Hematopoietic multipotent progenitor cell treated with erythropoietin and hydrocortisone succinate and interleukin-3 and kit ligand, for 8 days (in vitro differentiated cells): ENCODE results near the gene FABP6.
"Not testable (repeated sequence)": the region's sequence is repeated elsewhere in the genome, so short reads cannot be mapped to it uniquely, and the experiment has no call there.

Experiments
- DNase-seq: peaks from one replicate; pipeline ENCODE4 v3.0.0-alpha.2; 2015

Gene FABP6

DNA sequence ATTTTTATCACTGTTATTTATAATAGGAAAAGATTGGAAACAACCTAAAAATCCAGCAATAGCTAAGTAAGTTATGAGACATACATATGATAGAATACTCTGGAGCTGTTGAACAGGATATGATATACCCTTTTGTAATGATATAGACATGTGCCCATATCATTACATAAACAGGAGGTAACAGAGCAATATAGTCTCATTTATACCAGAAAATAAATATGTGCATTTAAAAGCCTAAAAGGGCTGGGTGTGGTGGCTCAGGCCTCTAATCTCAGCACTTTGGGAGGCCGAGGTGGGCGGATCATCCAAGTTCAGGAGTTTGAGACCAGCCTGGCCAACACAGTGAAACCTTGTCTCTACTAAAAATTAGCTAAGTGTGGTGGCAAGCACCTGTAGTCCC is 2.3 kb upstream of the FABP6 start:
- no peak for DNase-seq

DNA sequence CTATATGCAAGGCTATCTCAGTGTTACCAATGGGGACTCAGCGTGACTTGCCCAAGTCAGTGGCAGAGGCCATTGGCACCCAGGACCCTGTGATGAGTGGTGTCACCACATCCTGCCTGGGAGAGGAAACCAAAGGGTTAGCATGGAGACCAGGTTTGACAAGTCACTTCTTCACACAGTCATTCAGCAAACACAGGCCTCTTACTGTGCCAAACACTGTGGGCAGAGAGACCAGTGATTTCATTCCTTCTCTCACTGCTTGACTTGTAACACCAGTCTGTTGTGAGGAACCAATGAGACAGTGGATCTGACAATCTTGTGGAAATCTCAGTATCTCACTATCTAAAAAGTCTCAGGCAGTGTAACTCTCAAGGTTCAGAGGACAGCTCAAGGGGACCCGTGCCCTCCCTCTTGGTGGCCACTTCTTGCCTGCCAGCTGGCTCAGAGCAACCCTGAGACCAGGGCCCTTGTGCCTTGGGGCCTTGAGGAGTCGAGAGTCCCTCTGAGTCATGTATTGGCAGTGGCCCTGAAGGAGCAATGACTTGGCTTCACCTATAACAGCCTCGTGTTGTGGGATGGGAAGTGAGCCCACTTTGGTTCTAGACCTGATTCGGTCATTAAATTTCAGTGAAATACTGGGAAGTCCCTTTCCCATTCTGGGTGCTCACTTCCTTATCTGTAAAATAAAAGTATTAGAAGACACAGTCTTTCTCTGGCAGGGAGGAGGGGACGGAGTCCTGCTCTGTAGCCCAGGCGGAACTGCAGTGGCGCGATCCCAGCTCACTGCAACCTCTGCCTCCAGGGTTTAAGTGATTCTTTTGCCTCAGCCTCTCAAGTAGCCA is 1.6 kb downstream of the FABP6 start:
- DNase-seq, result no peak

DNA sequence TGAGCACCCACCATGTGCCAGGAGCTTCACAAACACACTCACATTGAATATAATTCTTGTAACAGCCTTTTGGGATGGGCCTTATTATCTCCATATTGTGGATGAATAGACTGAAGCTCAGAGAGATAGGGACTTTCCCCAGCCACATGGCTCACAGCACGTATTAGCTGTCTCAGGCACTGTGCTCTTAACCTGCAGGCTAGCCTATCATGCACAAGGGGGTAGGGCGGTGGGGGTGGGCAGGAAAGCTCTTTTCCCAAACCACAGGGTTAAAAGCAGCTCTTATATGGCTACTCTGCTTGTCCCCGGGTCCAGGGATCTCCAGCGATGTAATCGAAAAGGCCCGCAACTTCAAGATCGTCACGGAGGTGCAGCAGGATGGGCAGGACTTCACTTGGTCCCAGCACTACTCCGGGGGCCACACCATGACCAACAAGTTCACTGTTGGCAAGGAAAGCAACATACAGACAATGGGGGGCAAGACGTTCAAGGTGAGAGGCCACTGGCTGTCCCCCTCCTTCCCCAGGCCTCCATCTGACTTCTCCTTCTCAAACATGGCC is 2.6 kb downstream of the FABP6 start:
- DNase-seq, result no peak

DNA sequence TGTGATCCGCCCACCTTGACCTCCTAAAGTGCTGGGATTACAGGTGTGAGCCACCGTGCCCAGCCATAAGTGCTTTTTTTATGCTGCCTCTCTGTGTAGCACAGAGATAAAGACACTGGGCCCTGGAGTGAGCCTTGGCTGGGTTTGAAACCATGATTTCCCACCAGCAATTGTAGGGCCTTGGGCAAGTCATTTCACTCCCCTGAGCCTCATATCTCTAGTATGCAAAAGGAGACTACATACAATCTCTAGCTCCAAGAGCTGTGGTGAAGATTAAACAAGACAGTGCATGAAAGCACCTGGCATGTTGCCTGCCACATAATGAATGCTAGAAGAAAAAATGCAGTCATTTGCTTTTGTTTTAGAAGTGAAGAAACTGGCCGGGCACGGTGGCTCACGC is 3.9 kb downstream of the FABP6 start:
- DNase-seq, result peak; percentile 90

DNA sequence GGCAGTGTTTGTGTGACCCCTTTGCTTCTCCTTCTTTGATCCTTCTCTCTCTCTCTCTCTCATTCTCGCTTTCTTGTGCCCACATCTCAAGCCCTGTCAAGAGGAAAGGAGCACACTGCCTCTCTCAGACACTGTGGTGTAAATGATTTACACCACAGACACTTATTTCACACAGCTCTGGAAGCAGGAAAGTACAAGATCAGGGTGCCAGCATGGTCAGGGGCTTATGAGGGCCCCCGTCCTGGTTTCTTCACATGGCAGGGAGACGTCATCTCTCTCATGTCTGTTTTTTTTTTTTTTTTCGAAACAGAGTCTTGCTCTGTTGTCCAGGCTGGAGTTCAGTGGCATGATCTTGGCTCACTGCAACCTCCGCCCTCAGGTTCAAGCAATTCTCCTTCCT is 6.4 kb downstream of the FABP6 start:
- DNase-seq, result no peak

DNA sequence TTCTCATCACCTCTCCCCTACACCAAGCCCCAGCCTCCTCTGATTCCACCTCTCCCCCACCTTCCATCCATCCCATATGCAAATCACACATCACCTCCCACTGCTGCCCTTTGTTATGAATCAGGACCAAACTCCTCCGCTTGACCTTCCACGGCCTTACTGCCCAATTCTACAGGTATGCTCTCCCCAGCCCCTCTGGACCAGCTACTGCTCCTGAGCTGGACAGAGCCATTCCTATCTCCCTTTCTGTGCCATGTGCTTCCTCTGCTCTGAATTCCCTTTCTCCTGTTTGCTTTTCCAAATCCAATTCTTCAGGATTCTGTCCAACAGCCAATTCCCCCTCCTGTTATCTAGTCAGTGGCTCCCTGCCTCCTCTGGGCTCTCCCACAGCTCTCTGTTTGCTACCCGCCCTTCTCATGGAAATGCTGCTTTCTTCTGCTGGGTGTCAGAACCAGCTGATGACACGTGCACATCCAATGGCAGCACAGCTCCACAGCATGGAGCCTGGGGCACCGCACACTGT is 8.3 kb downstream of the FABP6 start:
- DNase-seq, result no peak

DNA sequence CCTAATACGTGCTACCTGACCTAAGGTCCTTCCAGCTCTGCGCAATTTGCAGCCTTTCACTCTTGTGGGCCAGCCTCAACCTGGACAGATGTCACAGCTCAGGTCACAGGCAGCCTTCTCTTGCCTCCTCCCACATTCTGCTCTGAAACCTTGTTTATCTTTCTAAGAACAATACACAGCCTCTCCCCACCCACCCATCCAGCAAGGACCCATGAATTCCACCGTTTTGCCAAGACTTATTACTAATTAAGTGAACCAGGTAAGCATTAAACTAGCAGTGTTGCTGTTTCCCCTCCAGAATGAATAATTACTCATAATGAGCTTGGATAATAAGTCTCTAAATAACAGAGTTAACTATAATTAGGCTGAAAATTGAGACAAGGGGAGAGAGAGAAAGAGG is 11.0 kb downstream of the FABP6 start:
- peak; percentile 62 for DNase-seq

DNA sequence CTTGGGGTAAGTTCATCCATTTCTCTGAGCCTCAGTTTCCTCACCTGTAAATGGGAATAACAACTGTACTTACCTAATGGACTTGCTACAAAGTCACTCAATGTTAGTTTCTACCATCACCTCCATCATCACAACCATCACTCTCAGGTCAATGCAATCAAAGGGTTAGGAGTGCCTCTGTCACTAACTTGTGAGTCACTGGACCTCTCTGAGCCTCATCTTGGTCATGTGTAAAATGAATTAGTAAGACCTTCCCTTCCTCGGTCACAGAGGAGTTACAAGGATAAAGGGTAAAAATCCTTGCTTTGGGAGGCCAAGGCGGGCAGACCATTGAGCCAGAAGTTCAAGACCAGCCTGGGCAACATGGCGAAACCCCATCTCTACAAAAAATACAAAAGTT is 12.8 kb downstream of the FABP6 start:
- DNase-seq, result no peak

DNA sequence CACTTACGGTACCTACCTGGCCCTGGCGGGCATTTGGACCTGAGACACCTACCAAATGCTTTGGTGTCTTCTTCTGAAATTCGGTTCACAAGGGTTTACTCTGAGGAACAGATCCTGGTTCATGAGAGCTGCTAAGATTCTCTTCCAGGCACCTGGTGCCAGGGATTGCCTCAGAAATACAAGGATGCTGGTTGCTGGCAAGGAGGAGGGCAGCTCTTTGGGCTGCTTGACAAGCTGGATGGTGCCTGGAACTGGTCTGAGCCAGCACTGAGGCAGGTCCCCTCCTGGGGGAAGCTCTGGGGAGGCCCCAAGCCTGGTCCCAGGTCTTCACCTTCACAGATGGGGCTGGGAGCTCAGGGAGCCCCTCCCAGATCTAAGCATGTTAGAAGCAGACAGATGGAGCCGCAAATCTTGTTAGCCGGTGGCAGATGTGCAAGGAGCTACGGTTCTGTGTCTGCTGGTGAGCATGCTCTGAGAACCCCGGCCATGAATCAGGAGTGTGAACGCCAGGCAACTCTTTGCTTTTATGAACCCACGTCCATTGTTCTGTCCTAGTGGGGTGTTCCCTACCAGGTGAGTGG is 16.3 kb downstream of the FABP6 start:
- DNase-seq, result no peak

DNA sequence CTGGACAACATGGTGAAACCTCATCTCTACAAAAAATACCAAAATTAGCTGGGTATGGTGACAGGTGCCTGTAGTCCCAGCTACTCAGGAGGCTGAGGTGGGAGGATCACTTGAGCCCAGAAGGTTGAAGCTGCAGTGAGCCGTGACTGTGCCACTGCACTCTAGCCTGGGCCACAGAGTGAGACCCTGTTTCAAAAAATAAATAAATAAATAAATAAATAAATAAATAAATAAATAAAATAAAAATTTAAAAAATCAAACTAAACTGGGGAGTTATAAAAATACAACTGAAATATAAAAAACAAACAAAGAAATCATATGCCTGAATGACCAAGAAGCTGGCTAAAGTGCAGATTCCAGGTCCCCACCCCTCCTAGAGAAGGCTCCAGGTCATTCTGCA is 20.3 kb downstream of the FABP6 start:
- DNase-seq, result not testable (repeated sequence)

DNA sequence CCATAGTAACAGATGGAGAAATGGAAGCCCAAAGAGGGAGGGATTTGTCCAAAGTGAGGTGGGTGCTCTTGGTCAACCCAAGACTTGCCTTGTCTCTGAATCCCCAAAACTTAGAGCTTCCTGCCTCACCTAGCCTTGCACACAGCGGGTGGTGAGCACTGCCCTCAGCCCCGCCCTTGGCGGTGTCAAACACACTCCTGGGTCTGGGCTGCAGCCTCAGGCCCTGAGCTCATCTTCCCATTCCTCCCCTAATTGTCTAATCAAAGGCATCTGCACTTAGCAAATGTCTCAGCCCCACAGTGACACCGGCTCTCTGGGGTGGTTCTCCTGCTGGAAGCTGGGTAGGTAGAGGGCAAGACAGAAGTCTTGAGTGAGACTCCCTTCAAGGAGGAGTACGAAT is 20.9 kb downstream of the FABP6 start:
- no peak for DNase-seq

DNA sequence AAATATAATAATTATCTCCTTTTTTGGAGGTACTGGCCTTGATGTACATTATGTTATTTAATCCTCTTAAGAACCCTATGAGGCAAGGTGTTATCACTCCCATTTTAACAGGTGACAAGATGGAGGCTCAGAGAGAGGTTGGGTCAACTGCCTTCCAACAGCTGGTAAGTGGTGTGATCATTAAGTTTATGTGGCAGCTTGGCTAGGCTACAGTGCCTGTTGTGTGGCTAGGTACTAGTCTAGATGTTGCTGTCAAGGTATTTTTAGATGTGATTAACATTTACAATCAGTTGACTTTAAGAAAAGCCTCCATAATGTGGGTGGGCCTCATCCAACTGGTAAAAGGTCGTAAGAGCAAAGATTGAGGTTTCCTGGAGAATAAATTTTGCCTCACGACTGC is 21.5 kb downstream of the FABP6 start:
- DNase-seq, result no peak

DNA sequence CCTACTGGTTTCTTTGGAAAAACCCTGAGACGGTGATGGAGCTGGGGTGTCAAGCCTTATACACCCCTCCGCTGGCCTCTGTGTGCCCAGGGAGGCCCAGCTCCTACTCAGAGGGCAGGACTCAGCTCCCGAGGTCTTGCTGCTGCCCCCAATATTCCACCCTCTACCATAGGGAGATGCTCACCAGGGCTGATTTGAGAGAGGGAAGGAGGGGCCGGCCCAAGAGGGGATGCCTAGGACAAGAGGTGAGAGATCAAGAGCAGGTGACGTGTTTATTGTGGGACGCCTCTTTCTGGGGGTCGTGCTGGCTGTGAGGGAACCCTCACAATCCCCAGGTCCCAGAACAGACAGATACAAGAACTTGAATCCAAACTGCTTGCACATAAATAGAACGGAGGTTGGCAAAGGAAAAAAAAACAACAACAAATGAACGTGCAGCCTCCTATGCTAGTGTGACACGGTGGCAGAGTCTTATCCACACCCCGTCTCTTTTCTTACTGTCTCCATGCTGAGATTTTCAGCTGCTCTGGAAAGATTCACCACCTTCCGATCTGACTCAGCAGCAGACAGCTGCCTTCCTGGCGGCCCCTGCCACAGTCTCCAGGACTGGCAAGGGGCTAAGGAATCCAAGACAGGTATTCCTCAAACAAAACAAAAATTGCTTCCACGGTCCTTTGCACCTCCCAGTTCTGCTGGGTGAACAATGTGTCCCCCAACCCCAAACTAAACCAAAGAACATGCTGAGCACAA is 22.3 kb downstream of the FABP6 start:
- DNase-seq, result no peak

DNA sequence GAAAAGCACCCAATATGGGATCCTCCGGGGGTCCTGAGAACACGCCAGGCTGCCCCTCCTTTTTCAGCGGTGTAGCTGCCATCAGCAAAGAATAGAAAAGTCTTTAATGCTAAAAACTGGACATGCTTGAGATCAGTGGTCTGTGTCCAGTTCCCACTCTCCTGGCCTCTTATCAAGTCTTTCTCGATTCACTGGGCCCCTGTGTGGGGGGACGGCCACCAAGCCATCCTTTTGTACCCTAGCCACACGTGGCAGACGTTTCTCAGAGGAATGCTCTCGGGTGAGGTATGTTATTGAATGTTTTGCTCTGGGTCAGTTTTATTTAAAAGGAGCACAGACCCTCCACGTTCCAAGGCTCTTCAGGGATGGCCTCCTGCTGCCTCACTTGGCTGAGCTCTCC is 23.6 kb downstream of the FABP6 start:
- DNase-seq, result no peak

DNA sequence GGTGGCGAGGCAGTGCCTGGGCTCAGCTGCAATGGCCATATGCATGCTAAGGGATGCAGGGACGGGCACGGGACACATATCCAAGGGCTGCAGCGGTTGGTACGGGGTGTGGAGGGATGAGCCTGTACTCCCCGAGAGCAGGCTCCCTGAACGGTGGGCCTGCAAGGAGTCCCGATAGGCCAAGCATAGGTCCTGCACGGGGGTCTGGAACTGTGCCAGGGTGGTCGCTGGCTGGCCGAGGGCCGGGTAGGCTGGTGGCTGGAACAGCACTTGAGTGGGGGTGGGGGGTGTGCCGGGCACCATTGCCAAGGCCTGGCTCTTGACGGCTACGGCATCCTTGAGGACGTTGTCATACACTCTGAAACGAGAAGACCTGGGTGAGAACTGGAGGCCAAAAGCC is 24.1 kb downstream of the FABP6 start:
- DNase-seq, result no peak

DNA sequence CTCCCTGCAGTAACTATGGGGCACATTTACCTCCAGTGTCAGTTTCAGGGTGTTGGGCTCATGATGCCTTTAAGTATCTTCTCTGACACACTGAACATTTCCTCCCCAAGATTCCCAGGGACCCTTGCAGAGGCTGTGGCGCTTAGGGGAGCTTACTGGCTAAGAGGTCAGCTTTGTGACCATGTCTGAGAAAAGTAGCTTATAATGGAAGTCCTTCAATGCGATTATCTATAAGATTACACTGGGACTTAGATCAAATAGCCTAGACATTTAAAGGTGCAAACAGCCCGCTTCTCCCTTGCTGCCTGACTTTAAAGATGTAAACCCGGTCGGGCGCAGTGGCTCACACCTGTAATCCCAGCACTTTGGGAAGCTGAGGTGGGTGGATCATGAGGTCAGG is 25.4 kb downstream of the FABP6 start:
- DNase-seq, result no peak

DNA sequence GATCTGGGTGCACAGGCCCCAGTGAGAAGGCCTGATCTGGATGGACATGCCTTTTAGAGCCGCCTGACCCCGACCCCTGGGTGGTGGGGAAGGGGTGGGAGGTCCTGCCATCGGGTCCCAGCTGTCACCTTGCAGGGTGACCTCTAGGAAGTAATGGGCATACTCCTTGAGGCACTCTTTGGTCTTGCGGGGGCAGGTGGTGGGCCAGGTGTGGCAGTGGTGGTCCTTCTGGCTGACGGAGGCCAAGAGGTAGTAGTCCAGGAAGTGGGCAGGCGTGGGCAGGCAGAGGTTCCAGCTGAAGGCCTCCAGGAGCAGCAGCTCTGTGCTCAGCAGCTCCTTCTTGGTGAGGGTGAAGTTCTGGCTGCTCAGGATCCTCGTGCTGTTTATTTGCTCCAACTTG is 30.0 kb downstream of the FABP6 start:
- no peak for DNase-seq

DNA sequence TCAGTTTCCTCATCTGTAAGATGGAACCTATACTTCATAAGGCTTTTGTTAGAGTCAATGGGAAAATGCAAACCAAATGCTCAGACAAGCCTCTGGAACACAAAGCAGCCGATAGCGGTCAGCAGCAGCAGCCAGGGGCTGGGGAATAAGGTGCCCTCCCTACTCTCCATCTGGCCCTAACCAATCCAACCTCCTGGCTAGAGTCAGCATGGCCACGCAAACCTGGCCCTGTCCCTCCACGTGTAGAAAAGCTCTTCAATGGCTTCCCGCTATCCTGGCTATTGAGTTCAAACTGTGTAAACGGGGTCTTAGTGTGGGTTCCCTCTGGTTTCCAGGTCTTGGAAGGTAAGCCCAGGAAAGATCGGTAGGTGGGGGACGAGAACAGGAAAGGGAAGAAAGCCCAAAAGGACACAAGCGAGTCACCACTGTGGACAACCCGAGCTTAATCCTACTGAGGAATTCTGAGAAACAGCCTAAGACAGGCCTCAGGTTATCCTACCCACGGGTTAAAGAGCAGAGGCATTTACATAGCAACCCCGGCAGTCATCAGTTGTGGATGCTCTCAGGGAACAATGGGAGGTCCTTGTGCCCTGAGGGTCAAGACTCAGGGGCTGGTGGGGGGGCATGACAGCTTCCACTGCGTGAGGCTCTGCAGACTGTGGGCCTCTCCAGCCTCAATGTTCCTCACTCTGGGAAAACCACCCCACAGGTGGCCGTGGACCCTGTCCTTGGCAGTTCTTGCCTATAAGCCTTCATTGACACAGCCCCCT is 30.9 kb downstream of the FABP6 start:
- no peak for DNase-seq

DNA sequence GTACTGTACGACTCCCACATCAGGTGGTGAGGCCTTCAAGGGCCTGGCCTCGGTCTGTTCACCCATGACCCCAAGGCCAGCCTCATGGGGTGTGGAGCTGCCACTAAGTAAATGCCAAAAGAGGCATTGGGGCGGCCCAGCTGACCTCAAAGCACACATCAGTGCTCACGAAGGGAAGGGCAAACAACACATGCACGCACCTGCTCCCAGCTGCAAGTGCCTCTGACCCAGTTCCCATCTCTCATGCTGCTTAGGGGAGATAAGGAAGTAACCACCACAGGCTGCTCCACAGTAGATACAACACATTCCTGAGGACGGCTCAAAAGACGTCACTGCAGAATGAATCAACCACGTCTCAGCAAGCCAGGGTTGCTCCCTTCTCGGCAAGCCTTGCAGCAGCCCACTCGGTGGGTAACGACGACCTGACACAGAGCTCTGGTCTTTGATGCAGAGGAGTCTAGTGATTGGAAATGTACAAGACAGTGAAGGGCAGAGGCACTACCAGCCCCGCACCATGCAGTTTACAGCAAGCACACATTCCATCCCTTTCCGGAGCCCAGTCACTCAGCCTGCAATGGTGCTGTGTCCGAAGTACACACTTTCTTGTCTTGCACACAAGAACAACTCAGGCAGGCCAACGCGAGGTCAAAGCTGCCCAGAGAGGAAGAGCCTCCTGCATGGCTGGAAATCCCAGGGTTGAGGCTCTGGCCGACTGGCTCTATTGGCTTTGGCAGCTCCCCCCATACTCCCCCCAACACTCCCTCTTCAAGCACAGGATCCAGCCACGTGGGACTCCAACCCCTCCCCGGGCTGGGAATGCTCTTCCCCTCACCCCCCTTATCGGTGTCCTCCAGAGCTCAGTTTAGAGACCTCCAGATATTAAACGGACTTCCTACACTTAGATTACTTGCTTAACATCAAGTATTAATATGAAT is 31.8 kb downstream of the FABP6 start:
- peak; percentile 99 for DNase-seq

DNA sequence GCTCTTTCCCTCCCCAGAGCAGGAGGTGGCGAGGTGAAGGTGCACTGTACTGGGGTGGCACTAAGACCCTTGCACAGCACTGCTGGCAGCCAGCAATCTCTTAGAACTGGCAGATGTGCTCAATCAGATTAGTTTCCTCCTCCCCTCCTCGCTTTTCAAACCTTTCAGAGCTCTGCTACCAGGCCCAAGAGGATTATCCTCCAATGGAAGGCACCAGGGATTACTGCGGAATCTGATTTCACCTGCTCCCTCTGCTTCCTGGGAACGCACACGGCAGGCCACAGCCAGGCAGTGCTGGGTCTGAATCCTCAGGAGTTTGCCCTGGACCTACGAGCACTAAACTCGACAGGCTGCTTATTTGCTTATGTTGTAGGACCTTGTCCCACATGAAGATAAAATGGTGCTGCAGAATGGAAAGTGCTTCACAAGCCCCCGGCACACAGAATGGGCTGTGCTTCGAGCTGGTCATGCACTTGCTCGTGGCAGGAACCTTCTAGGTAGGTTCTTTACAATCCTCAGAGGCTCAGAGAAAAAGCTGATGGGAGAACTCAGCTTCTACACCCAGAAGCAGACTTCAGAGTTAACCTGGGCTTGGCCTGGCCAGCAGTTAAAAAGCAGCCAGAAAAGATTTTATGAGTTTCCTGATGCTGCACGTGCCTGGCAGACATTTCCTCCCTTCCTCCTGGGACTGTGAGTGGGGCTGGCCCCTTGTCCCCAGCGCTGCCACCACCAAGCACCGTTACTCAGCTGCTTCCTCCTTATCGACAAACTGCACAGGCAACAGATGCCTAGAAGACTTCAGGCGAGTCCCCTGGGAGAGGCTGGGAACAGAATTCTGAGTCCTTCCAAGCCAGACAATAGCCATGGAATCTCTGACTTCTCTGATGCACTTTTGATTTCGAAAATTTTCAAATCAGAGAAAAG is 33.1 kb downstream of the FABP6 start:
- DNase-seq, result peak; percentile 85
